Esophagus squamous epithelium (tissue), 5 donors: ENCODE measurements around the gene IFT74. TPM values are rescaled to one million over a fixed set of nuclear protein-coding genes. Genes with fewer than 3 reads are reported as not detected.

ENCODE experiments used
- DNase-seq: peaks from one replicate; lab custom pipeline; 2025; lab: John Stamatoyannopoulos, UW
- H3K27ac ChIP-seq, 4 donors: fragments of 200-600 bp; sonication (generic); one replicate each; pipeline ENCODE4 v1.5.1; 2016 to 2019; ENCODE audit warnings: mild to moderate bottlenecking in 1 of 4
- H3K27me3 ChIP-seq, 4 donors: fragments of 200-600 bp; sonication (generic); 1 replicate in 3 of 4; 2 replicates in 1 of 4; pipeline versions ENCODE4 v1.5.1 to v1.6.0; 2017 to 2021; ENCODE audit warnings: antibody characterized with exemption in 1 of 4
- H3K36me3 ChIP-seq, 3 donors: fragments of 200-600 bp; sonication (generic); one replicate each; pipeline ENCODE4 v1.5.1; 2016 to 2019
- H3K4me1 ChIP-seq, 3 donors: fragments of 200-600 bp; sonication (generic); one replicate each; pipeline ENCODE4 v1.5.1; 2017 to 2019
- H3K4me3 ChIP-seq, 4 donors: fragments of 200-600 bp; sonication (generic); 1 replicate in 3 of 4; 2 replicates in 1 of 4; pipeline ENCODE4 v1.5.1; 2016 to 2019; ENCODE audit warnings: mild to moderate bottlenecking in 2 of 4, moderate library complexity in 1 of 4
- H3K9me3 ChIP-seq, 3 donors: fragments of 200-600 bp; sonication (generic); one replicate each; pipeline ENCODE4 v1.5.1; 2016 to 2019
- CTCF ChIP-seq, 6 experiments: fragments of 450-650 bp in 4 of 6; fragments of 200-600 bp in 2 of 6; sonication (generic) in 2 of 6; IDR thresholded peaks; one replicate each; pipeline ENCODE4 v1.5.1; 2016 to 2019; ENCODE audit warnings: antibody characterized with exemption in 6 of 6, mild to moderate bottlenecking in 4 of 6, moderate library complexity in 4 of 6
- POLR2A ChIP-seq, 4 donors: fragments of 450-650 bp; IDR thresholded peaks; one replicate each; pipeline ENCODE4 v1.6.1; 2017; ENCODE audit warnings: antibody characterized with exemption in 4 of 4, mild to moderate bottlenecking in 4 of 4, moderate library complexity in 3 of 4
- WGBS, 2 donors: methylation state at CpG; one replicate each; pipeline ENCODE4 v1.1.5; 2018; 5-methylcytosine and 5-hydroxymethylcytosine counted together
- intact Hi-C: fragments of 100-400 bp; cut with DNase I; formaldehyde crosslinking; loops from one replicate; pipeline ENCODE4 v1.15.0; 2022
- total RNA-seq, 4 donors: library from RNA; depleted of rRNA; stranded (reverse); fragments of >200 nt; gene quantifications; one replicate each; pipeline ENCODE4 v1.1.0, GENCODE V29; 2016
- donor health status: DM: yes; HTN: yes; CAD: no.

Gene IFT74
- total RNA-seq, 4 donors from 2014 or later = 6.0 to 17.2 (median 11.8) TPM

GRCh38 chr9:26973989-26974388 is 17.8 kb downstream of the IFT74 start:
- no peak for DNase-seq
- Histone ChIP-seq H3K36me3 (peaks cover 0 to 9% (median 0%) of the 10 kb centered on the region in 3 donors), H3K4me3 (no peak overlapping the region), H3K9me3 (no peaks in the 10 kb centered on the region), H3K27ac (no peak overlapping the region), H3K4me1 (peaks cover 0 to 8% (median 0%) of the 10 kb centered on the region in 3 donors), H3K27me3 (no peaks in the 10 kb centered on the region)
- 92 to 93% methylated on average over 5 of the region's 5 CpGs for WGBS, 2 donors
- intact Hi-C loops = loop anchor here (10.0 kb wide), 1 partner anchor 229 kb away; no protein-coding TSS in a partner anchor
- TF ChIP-seq CTCF (IDR thresholded peaks at IDR 0.05) (no peak), POLR2A (IDR thresholded peaks at IDR 0.05) (no peak)

- no peaks in the 10 kb centered on the region for H3K27me3 ChIP-seq
- no peak for DNase-seq
- no peaks in the 10 kb centered on the region for H3K9me3 ChIP-seq
- H3K4me3 ChIP-seq = no peak overlapping the region
- H3K36me3 ChIP-seq = peaks cover 0 to 12% (median 0%) of the 10 kb centered on the region in 3 donors
- WGBS, 2 donors = 87 to 90% methylated on average over 4 of the region's 4 CpGs
- no peak overlapping the region for H3K27ac ChIP-seq
- intact Hi-C loops = loop anchor here (10.0 kb wide), 1 partner anchor 230 kb away; no protein-coding TSS in a partner anchor
- H3K4me1 ChIP-seq = peaks cover 0 to 8% (median 0%) of the 10 kb centered on the region in 3 donors
- TF ChIP-seq POLR2A (IDR thresholded peaks at IDR 0.05) = no peak
- TF ChIP-seq CTCF (IDR thresholded peaks at IDR 0.05) = no peak
Observed at GRCh38 chr9:26974927-26975326, 18.7 kb downstream of the IFT74 start.

GRCh38 chr9:26975728-26976707 is 19.8 kb downstream of the IFT74 start:
- Histone ChIP-seq H3K27ac (no peak overlapping the region), H3K4me1 (peaks cover 0 to 8% (median 0%) of the 10 kb centered on the region in 3 donors), H3K27me3 (no peaks in the 10 kb centered on the region), H3K4me3 (no peak overlapping the region), H3K36me3 (peaks cover 0 to 22% (median 0%) of the 10 kb centered on the region in 3 donors), H3K9me3 (no peaks in the 10 kb centered on the region)
- intact Hi-C loops = loop anchor here (10.0 kb wide), 1 partner anchor 231 kb away; no protein-coding TSS in a partner anchor
- WGBS, 2 donors = 86 to 89% methylated on average over 16 of the region's 18 CpGs
- TF ChIP-seq CTCF (IDR thresholded peaks at IDR 0.05) (peak in 4 of 6 experiments; percentile 13 to 45 (median 34)), POLR2A (IDR thresholded peaks at IDR 0.05) (no peak)
- DNase-seq = no peak

GRCh38 chr9:26983340-26983739 is 27.1 kb downstream of the IFT74 start:
- Histone ChIP-seq H3K9me3 (no peaks in the 10 kb centered on the region), H3K4me3 (no peak overlapping the region), H3K4me1 (no peaks in the 10 kb centered on the region), H3K27me3 (no peaks in the 10 kb centered on the region), H3K36me3 (peaks cover 0 to 85% (median 6%) of the 10 kb centered on the region in 3 donors), H3K27ac (no peak overlapping the region)
- intact Hi-C loops = no loop called here
- TF ChIP-seq POLR2A (IDR thresholded peaks at IDR 0.05) (no peak), CTCF (IDR thresholded peaks at IDR 0.05) (no peak)
- WGBS, 2 donors = 50 to 71% methylated on average over 1 of the region's 1 CpG
- no peak for DNase-seq

- no peaks in the 10 kb centered on the region for H3K4me1 ChIP-seq
- no peak overlapping the region for H3K4me3 ChIP-seq
- no peak for TF ChIP-seq POLR2A (IDR thresholded peaks at IDR 0.05)
- no peak for TF ChIP-seq CTCF (IDR thresholded peaks at IDR 0.05)
- WGBS, 2 donors = 73 to 91% methylated on average over 2 of the region's 2 CpGs
- no peaks in the 10 kb centered on the region for H3K27me3 ChIP-seq
- DNase-seq = no peak
- H3K27ac ChIP-seq = no peak overlapping the region
- H3K9me3 ChIP-seq = no peaks in the 10 kb centered on the region
- intact Hi-C loops = no loop called here
- H3K36me3 ChIP-seq = peaks cover 0 to 19% (median 0%) of the 10 kb centered on the region in 3 donors
Observed at GRCh38 chr9:26995810-26996209, 39.6 kb downstream of the IFT74 start.
